Dermis microvascular lymphatic vessel endothelial cell (primary cell): ENCODE results near the gene SEC14L6. TPM values are rescaled to one million over a fixed set of nuclear protein-coding genes. Genes with fewer than 3 reads are reported as not detected.
"Not testable (repeated sequence)": the region's sequence is repeated elsewhere in the genome, so short reads cannot be mapped to it uniquely, and the experiment has no call there.

ENCODE experiments used
- DNase-seq, 2 donors: peaks; one replicate each; pipeline versions ENCODE4 v3.0.0 to v3.0.0-alpha.2; 2010; ENCODE audit warnings: low read depth in 2 of 2
- total RNA-seq: library from RNA; depleted of rRNA; stranded (reverse); fragments of >200 nt; gene quantifications from 2 replicates; pipeline ENCODE4 v1.2.1, GENCODE V29; 2014

SEC14L6 gene
- total RNA-seq, 1 donor from 2014 or later = 0.13 TPM

DNA sequence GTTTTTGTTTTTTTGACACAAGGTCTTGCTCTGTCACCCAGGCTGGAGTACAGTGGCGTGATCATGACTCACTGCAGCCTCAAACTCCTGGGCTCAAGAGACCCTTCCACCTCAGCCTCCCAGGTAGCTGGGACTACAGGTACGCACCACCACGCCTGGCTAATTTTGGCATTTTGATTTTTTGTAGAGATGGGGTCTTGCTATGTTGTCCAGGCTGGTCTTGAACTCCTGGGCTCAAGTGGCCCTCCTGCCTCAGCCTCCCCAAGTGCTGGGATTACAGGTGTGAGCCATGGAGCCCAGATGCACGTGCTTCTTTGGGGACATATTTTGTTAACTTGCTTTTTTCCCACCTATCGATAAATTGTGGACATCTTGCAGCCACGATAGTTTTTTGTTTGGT lies 20.7 kb upstream of the SEC14L6 start:
- not testable (repeated sequence) for DNase-seq

DNA sequence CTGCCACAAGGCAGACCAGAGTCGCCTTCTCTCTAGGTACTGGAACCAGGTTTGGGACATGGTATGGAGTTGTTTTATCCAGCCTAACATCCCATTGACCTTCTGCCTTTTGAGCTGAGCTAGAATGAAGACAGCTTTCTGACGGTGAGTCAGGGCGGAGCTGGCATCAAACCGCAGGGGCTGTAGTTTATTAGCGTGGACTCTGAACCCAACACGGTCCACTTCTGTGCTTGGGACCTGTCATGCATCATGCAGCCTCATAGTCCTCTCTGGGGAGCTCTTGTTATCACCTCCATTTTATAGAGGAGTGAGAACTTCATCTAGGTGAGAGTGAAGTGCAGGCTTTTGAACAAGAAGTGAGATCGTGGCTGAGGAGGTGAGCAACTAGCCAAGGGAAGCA lies 19.6 kb upstream of the SEC14L6 start:
- DNase-seq = no peak

DNA sequence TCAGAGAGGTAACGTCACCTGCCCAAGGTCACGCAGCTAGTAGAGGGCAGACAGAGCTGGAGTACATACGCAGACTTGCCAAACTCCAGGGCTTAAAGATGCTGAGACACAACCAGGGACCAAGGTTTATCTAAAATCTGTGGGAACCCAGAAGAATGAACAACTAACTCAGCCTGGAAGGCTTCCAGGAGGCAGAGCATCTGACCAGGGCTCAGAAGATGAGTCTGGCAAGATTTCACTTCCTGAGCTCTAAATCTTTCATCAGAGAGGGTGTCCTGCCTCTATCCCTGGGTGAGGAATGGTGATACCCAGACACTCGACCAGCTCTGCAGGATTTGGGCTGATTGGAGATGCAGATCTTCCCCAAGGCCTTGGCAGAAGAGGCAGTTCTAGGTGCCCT lies 18.8 kb upstream of the SEC14L6 start:
- DNase-seq = no peak

DNA sequence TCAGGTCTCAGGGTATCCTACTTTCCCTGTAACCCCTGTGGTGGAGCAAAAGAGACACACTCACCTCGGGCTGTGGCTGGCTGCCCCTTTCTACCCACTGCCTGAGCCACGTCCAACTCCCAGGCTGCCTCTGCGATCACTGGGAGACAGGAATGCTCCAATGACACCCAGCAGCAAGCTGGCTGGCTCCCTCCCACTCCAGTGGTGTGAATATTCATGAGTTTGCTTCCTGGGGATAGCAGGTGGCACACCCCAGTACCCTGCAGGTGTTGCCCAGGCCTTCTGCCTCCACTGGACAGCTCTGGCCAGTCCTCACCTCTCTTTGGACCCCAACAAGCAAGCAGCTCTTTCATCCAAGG lies 18.2 kb upstream of the SEC14L6 start:
- DNase-seq = no peak

DNA sequence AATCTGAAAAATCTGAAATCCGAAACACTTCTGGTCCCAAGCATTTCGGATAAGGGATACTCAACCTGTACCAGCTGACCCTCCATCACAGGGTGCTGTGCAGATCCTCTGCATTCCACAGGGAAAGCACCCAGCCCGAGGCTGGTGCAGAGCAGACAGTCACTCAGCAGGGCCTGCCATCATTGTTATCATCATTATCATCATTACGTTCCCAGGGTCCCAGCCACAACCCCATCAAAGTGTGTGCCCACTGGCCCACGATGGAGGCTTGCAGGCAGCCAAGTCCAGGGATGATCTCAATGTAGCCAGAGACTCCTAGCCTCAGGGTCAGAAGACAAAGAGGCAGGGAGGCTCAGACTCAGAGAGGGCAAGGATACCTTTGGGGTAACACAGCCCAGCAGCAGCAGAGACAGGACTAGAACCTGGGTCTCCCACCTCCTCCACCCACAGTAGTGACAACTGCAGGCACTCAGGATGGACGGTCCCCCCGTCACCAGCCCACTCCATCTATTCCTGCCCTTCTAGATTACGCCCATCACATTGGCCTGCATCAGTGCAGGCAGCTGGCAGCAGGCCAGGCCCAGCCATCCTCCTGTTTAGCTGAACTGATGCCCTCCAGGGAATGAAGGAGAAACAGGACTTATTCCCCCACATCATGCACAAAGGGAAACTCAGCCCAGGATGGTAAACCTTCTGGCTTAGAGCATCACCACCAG lies 17.7 kb upstream of the SEC14L6 start:
- DNase-seq = no peak

DNA sequence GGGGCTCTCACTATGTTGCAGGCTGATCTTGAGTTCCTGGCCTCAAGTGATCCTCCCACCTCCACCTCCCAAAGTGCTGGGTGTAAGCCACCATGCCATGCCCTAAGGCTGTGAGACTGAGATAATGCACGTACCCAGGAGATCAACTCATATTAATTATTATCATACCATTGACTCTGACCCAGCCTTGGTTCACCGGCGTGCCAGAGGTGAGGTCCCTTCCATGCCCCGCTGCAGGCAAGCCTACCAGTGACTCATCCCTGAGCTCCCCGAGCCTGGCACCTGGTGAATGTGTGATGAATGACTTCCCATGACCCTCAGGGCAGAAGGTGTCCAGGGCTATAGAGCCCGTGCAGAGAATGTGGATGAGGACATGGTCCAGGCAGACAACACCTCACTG lies 15.8 kb upstream of the SEC14L6 start:
- no peak for DNase-seq

DNA sequence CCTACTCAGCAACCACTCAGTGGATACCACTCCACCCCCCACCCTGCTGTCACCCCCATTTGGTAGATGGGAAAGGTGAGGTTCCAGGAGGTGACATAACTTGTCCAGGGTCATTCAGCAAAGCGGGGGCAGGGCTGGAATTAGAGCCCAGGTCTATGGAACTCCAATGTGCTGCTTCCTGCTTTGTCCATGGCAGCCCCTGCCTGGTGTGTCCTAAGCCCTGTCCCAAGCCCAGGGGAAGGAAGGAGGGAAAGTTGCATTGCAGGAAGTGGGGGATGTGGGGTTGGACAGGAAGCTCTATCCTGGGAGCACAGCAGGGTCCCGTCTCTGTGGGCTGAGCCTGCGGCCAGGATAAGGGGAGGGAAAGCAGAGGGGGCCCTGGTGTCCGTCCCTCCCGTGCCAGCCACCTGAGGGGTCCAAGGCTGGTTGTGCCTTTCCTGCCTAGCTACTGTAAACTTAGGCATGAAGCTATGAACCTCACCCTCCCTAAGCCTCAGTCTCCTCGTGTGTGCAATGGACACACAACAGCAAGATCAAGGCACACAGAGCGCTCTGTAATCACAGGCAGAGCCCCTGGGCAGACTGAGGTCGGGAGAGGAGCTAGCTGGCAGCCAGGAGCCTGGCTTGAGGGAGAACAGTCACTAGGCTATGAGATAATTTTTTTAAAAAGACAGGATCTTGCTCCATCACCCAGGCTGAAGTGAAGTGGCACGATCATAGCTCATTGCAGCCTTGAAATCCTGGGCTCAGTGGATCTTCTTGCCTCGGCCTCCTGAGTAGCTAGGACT lies 15.1 kb upstream of the SEC14L6 start:
- DNase-seq = no peak

DNA sequence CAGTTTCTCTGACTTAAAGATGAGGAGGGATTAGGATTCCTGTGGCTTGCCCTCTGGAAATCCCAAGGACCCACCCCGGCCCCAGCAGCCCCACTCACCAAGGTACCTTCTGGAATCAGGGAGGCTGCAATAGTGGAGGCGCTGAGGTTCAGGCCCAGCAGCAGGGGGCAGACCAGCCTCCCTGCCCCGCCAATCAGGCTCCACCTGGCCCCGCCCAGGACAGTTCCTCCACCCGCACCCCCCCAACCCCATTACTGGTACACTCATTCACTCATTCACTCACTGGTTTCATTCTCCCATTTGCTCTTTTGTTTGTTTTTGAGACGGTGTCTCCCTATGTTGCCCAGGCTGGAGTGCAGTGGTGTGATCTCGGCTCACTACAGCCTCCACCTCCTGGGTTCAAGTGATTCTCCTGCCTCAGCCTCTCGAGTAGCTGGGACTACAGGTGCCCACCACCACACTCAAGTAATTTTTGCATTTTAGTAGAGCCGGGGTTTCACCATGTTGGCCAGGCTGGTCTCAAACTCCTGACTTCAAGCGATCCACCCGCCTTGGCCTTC lies 14.2 kb upstream of the SEC14L6 start:
- not testable (repeated sequence) for DNase-seq

DNA sequence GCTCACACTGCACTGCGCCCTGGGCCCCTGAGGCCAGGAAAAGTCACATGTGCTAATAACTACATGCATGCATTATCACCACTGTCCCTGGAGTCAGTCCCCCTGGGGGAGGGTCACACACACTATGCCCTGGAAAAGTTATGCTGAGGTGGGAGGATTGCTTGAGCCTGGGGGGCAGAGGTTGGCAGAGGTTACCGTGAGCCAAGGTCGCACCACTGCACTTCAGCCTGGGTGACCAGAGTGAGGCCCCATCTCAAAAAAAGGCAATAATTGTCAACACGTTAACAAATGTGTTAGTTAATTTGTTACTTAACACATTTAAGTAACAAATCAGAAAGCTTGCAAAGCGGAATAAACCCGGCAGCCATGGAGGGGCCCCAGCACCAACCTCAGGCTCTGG lies 13.3 kb upstream of the SEC14L6 start:
- DNase-seq = no peak

DNA sequence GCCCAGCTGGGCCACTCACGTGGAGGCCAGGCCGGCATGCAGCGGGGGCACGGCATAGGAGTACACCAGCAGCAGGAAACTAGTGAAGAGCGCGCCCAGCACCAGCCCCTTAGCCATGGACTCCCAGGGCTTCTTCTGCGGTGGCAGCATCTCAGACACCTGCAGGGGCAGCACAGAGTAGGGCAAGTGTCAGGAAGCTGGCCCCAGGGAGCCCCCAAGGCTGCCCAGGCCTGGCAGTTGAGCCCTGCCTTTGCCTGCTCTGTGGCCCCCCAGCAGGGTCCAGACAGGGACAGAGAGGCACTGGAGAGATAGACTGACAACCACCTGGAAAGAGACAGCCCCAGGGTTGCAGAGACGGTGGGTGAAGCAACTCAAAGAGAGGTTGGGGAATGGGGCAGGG lies 10.7 kb upstream of the SEC14L6 start:
- no peak for DNase-seq

DNA sequence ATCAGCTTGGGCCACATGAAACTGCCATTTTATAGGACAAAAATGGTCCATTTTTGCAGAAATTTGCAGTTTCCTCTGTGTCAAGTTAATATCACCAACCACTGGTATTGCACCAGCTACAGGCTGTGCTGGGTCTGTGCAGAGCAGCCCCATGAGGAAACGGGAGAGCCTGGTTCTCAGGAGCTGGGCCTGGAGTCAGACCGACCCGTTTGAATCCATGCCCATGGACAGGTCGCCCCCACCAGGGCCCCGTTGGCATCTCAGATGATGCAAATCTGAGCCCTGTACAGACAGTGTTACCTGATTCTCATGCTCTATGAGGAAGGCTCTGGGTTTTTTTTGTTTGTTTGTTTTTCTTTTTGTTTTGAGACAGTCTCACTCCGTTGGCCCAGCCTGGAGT lies 9.8 kb upstream of the SEC14L6 start:
- DNase-seq = no peak

DNA sequence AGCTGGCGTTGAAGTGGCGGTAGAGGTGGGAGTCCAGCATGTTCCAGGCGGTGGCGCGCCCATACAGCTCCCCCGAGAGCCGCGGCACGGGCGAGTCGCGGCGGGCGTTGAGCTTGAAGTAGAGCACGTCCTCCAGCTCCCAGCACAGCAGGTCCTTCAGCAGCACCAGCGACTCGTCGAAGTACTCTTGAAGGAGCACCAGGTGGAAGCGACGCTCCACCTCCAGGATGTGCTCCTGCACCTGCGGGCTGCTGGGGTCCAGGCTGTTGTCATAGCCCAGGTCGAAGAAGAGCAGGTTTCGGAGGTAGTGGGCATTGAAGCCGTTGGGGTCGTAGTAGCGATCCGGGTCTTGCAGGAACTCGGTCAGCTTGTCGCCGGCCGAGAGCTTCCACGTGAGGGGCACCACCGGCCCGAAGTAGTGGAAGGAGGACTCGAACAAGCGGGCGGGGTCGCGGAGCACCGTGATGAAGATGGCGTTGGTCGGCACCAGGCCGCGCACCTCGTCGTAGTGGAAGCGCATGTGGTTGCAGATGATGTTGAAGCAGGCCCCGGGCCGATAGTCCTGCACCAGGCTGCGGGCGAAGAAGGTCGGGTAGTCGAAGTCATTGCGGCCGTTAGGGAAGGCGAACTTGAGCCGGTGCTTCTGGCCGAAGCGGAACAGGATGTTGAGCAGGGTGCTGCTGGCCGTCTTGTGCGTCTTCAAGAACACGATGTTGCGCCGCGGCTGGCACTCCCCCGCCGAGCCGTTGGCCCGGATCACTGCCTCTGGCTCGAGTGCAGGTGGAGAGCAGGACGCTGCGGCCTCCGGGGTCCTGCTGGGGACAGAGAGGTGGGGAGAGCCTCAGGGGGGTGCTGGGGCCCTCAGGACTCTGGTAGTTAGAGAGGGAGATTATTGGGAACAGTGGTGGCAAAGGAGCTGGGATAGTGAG lies 9.0 kb upstream of the SEC14L6 start:
- DNase-seq = no peak

DNA sequence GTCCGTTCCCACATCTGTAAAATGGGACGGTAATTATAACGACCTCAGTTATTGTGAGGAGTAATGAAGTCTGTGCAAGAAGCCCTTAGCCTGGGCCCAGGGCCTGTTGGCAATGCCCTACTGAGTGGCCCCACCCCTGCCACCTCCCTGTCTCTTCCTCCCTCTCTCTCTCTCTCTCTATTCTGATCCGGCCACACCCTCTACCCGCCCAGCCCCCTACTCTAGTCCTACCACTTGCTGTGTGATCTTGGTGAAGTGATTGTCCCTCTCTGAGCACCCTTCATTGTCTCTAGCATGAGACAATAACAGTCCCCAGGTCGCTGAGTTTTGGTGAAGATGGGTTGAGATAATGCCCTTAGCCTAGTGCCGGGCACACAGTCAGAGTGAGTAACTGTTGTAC lies 7.4 kb upstream of the SEC14L6 start:
- no peak for DNase-seq

DNA sequence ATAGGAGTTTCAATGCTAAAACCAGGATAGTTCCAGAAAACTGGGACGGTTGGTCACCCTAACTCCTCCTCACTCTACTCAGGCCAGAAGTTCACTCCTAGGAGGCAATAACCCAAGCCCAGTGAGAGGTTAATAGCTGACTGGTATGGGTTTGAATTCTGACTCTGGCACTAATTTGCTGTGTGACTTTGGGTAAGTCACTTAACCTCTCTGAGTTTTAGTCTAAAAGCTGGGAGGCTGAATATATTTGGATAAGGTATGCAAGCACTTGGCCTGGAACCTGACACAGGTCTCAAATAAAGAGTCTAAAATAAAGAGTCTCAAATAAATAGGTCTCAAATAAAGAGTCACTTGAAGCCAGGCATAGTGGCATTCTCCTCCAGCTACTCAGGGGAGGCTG lies 6.2 kb upstream of the SEC14L6 start:
- DNase-seq = no peak

DNA sequence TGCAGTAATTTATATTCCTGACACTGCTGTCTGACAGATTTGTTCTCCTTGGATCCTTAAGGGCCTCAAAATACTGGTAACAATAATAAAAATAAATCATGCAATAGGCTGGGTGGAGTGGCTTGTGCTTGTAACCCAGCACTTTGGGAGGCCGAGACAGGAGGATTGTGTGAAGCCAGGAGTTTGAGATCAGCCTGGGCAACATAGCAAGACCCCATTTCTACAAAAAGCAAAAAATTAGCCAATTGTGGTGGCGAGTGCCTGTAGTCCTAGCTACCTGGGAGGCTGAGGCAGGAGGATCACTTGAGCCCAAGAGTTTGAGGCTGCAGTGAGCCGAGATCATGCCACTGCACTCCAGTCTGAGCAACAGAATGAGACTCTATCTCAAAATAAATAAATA lies 5.3 kb upstream of the SEC14L6 start:
- not testable (repeated sequence) for DNase-seq

DNA sequence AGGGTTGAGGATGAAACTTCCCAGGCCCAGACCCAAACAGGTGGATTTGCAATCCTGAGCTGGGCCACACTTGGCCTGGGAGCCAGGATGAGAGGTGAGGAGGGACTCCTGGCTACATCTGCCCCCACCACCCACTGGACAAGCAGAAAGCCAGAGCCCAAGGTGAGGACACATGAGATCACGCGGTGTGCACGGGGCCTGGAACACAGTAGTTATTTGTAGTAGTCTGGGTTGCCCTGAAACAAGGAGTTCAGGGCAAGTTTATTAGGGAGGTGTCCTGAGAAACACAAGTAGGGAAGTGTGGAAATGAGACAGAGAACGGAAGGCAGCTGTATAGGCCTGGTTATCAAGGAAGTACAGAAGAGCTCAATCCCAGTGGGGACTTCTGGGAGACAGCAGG lies 647 bp upstream of the SEC14L6 start:
- no peak for DNase-seq

DNA sequence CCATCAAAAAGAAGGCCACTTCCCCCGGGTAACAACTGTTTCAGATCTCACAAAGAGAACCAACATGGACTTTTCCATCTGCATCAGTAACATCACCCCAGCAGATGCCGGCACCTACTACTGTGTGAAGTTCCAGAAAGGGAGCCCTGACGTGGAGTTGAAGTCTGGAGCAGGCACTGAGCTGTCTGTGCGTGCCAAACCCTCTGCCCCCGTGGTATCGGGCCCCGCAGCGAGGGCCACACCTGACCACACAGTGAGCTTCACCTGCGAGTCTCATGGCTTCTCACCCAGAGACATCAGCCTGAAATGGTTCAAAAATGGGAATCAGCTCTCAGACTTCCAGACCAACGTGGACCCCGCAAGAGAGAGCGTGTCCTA lies 3.7 kb downstream of the SEC14L6 start:
- DNase-seq = no peak

DNA sequence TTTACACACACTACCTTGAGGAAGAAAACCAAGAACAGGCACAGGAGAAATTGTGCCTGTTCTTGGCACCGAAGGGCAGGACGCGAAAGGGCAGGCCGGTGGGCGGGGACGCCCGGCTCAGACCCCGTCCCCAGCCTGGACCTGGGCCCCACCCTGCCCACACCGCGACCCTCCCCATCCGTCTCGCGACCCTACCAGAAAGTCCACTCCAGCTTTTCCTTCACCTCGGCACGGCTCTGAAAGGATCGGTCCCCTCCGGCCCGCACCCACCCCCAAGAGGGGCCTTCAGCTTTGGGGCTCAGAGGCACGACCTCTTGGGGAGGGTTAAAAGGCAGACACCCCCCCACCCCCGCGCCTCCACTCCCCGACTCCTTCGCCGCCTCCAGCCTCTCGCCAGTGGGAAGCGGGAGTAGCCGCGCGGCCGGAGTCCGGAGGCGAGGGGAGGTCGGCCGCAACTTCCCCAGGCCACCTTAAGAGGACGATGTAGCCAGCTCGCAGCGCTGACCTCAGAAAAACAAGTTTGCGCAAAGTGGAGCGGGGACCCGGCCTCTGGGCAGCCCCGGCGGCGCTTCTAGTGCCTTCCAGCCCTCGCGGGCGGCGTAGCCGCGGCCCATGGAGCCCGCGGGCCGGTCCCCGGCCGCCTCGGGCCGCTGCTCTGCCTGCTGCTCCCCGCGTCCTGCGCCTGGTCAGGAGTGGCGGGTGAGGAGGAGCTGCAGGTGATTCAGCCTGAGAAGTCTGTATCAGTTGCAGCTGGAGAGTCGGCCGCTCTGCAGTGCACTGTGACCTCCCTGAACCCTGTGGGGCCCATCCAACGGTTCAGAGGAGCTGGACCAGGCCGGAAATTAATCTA lies 4.4 kb downstream of the SEC14L6 start:
- DNase-seq = no peak

DNA sequence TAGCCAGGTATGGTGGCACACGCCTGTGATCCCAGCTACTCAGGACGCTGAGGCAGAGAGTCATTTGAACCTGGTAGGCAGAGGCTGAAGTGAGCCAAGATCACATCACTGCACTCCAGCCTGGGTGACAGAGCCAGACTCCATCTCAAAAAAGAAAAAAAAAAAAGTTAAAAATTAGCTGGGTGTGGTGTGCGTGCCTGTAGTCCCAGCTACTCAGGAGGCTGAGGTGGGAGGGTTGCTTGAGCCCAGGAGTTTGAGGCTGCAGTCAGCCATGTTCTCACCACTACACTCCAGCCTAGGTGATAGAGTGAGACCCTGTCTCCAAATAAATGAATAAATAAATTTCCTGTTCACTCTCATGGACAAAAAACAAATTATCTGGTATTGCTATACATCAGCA lies 5.0 kb downstream of the SEC14L6 start:
- DNase-seq = not testable (repeated sequence)

DNA sequence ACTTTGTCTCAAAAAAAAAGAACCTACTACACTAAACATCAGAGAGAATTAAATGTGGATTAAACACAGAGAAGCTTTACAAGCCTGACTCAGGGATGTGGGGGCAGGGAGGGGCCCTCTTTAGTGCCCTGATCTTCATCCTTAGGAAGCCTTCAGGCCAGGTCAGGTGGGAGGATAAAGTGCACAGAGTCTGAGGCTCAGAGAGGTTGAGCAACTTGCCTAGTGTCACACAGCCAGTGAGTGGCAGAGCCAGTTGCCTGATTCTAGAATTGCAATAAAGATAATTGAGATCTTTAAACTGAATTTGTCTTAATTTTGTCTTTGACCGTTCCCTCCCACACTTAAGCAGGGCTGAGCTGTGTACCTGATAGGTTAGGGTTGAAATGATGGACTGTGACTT lies 7.2 kb downstream of the SEC14L6 start:
- DNase-seq = no peak

DNA sequence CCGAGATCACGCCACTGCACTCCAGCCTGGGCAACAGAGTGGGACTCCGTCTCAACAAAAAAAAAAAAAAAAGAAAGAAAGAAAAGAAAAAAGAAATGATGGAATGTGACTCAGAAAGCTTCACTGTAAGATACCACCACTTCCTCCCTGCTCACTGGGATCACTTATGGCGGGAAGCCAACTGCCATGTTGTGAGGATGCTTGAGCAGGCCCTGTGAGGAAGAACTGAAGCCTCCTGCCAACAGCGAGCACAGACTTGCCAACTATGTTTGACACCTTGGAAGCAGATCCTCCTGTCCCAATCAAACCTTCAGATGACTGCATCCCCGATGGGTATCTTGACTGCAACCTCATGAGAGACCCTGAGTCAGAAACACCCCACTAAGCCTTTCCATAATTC lies 8.3 kb downstream of the SEC14L6 start:
- DNase-seq = no peak
